Psoas muscle (tissue), 8 donors: Measurements from ENCODE around the gene TMCO4. TPM values are rescaled to one million over a fixed set of nuclear protein-coding genes. Genes with fewer than 3 reads are reported as not detected.
A peak's percentile ranks its signal among the peaks of the same experiment; 100 is the strongest.

Experiments
- ATAC-seq, 4 donors: fragments of 200-7000 bp; cut with Tn5 transposase; one replicate each; pipeline ENCODE4 v1.9.1; 2020; ENCODE audit warnings: moderate library complexity in 3 of 4, mild to moderate bottlenecking in 2 of 4
- DNase-seq, 2 donors: peaks; one replicate each; pipeline ENCODE4 v3.0.0-alpha.2; 2020
- H3K27ac ChIP-seq: fragments of 200-600 bp; one replicate; pipeline ENCODE4 v1.8.0; 2022
- H3K27me3 ChIP-seq, 3 donors: fragments of 200-600 bp in 1 of 3; one replicate each; pipeline versions ENCODE4 v1.6.1 to v1.8.0; 2013 to 2022; ENCODE audit warnings: low read length in 2 of 3, mild to moderate bottlenecking in 2 of 3, moderate library complexity in 1 of 3; ENCODE audit not compliant: insufficient read depth in 3 of 3
- H3K36me3 ChIP-seq, 2 donors: fragments of 200-600 bp in 1 of 2; one replicate each; pipeline versions ENCODE4 v1.6.1 to v1.8.0; 2013 to 2022; ENCODE audit warnings: low read depth in 1 of 2, mild to moderate bottlenecking in 1 of 2, moderate library complexity in 1 of 2; ENCODE audit not compliant: insufficient read depth in 1 of 2
- H3K4me1 ChIP-seq: fragments of 200-600 bp; one replicate; pipeline ENCODE4 v1.8.0; 2022
- H3K4me3 ChIP-seq: fragments of 200-600 bp; one replicate; pipeline ENCODE4 v1.8.0; 2022; ENCODE audit warnings: mild to moderate bottlenecking
- H3K9me3 ChIP-seq: fragments of 200-600 bp; one replicate; pipeline ENCODE4 v1.8.0; 2022
- CTCF ChIP-seq: fragments of 200-600 bp; IDR thresholded peaks from one replicate; pipeline ENCODE4 v1.8.0; 2022; ENCODE audit warnings: antibody characterized with exemption
- WGBS, 3 donors: extraction: QIAGEN DNeasy Blood & Tissue Kit; methylation state at CpG; one replicate each; pipeline versions ENCODE4 v1.1.6 to v1.1.7; 2013; 5-methylcytosine and 5-hydroxymethylcytosine counted together
- intact Hi-C, 2 donors: fragments of 100-400 bp; cut with DNase I; formaldehyde crosslinking; loops; one replicate each; pipeline versions ENCODE4 v1.11.0 to v1.14.2; 2022
- polyA plus RNA-seq, 3 donors: library from polyadenylated mRNA; stranded (reverse); fragments of 200-250 nt; gene quantifications; one replicate each; pipeline ENCODE4 v1.2.3, GENCODE V29; 2013
- total RNA-seq, 4 donors: library from RNA; stranded (reverse); fragmentation: NEBNext Ultra II Directional in 2 of 4; extraction: Animal tissue kit (Norgen Biotek cat#: 25700) in 2 of 4; gene quantifications; one replicate each; pipeline versions ENCODE4 v1.2.1 to v1.2.4, GENCODE V29; 2021 to 2023
- donor health status: healthy with polysubstance abuse.
- donor health status: DM: no; HTN: no; CAD: no; lungs with moderate emphysema.
- donor health status: Bipolar disorder and iron deficiency.
- donor health status: healthy.
- donor health status: DM: yes; HTN: yes; CAD: no.
- donor health status: DM: no; HTN: no; CAD: no.
- donor health status: DM: no; HTN: no; CAD: no.
- donor health status: DM: yes; HTN: yes; CAD: no.

The TMCO4 gene
- total and polyA plus RNA-seq, 7 donors: 2.3 to 4.8 (median 3.2) TPM

GRCh38 chr1:19738076-19738475 is 61.6 kb downstream of the TMCO4 start:
- no peak overlapping the region for H3K27ac ChIP-seq
- H3K36me3 ChIP-seq: no peaks in the 10 kb centered on the region
- 54 to 66% (median 55%) methylated on average over 5 of the region's 5 CpGs for WGBS, 3 donors
- ATAC-seq (no peak), DNase-seq (no peak)
- peaks cover 22% of the 10 kb centered on the region for H3K4me1 ChIP-seq
- H3K27me3 ChIP-seq: no peaks in the 10 kb centered on the region
- no peaks in the 10 kb centered on the region for H3K9me3 ChIP-seq
- H3K4me3 ChIP-seq: no peak overlapping the region
- intact Hi-C loops: no loop called here
- TF ChIP-seq CTCF: no peak

GRCh38 chr1:19737104-19737825 is 62.5 kb downstream of the TMCO4 start:
- H3K4me1 ChIP-seq: peaks cover 22% of the 10 kb centered on the region
- no peaks in the 10 kb centered on the region for H3K36me3 ChIP-seq
- no peak overlapping the region for H3K4me3 ChIP-seq
- no peak for DNase-seq
- no peaks in the 10 kb centered on the region for H3K27me3 ChIP-seq
- ATAC-seq: peak in 2 of 4 donors; percentile 36 to 48
- intact Hi-C loops: no loop called here
- TF ChIP-seq CTCF: no peak
- H3K9me3 ChIP-seq: no peaks in the 10 kb centered on the region
- 65 to 73% (median 65%) methylated on average over 9 of the region's 9 CpGs for WGBS, 3 donors
- H3K27ac ChIP-seq: no peak overlapping the region

GRCh38 chr1:19735440-19736127 is 64.1 kb downstream of the TMCO4 start:
- no peak overlapping the region for H3K4me3 ChIP-seq
- no peaks in the 10 kb centered on the region for H3K36me3 ChIP-seq
- 19 to 23% (median 20%) methylated on average over 10 of the region's 10 CpGs for WGBS, 3 donors
- no peaks in the 10 kb centered on the region for H3K9me3 ChIP-seq
- no peak for TF ChIP-seq CTCF
- H3K27ac ChIP-seq: peak overlapping the region; percentile 69
- H3K4me1 ChIP-seq: peaks cover 22% of the 10 kb centered on the region
- peak; percentile 67 to 92 (median 82) for ATAC-seq
- peak; percentile 78 to 89 for DNase-seq
- no peaks in the 10 kb centered on the region for H3K27me3 ChIP-seq
- intact Hi-C loops: no loop called here

GRCh38 chr1:19734472-19734999 is 65.2 kb downstream of the TMCO4 start:
- no peak for DNase-seq
- Histone ChIP-seq H3K9me3 (peaks cover 5% of the 10 kb centered on the region), H3K36me3 (no peaks in the 10 kb centered on the region), H3K4me3 (no peak overlapping the region), H3K4me1 (peaks cover 22% of the 10 kb centered on the region), H3K27me3 (no peaks in the 10 kb centered on the region), H3K27ac (peak overlapping the region; percentile 69)
- no peak for TF ChIP-seq CTCF
- peak in 2 of 4 donors; percentile 22 to 45 for ATAC-seq
- WGBS, 3 donors: 29 to 36% (median 32%) methylated on average over 8 of the region's 8 CpGs
- intact Hi-C loops: no loop called here
